ENCODE measurements around the gene FAM219A.

DNA sequence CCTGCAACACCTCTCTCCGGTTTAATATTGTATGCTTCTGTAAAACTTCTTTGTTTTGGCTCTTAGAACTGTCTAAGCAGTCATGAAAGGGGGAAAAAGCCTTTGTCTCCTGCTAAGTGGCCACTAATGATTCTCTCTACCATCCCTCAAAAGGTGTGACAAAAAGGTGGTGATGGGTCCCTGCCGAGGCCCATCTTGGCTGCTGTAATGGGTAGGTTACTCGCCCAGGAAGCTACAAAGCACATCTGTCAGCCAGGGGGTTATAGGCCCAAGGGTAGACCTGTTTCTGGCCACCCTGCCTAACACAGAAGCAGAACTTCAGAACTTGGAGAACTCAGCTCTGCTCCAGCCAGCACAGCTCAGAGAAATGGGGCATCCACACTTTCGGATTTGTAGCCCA is 1.6 kb downstream of the FAM219A start:
- TF ChIP-seq JUN (CRISPR knock-in tag; IDR thresholded peaks at IDR 0.05) = no peak
- TF ChIP-seq, protein P1, sequence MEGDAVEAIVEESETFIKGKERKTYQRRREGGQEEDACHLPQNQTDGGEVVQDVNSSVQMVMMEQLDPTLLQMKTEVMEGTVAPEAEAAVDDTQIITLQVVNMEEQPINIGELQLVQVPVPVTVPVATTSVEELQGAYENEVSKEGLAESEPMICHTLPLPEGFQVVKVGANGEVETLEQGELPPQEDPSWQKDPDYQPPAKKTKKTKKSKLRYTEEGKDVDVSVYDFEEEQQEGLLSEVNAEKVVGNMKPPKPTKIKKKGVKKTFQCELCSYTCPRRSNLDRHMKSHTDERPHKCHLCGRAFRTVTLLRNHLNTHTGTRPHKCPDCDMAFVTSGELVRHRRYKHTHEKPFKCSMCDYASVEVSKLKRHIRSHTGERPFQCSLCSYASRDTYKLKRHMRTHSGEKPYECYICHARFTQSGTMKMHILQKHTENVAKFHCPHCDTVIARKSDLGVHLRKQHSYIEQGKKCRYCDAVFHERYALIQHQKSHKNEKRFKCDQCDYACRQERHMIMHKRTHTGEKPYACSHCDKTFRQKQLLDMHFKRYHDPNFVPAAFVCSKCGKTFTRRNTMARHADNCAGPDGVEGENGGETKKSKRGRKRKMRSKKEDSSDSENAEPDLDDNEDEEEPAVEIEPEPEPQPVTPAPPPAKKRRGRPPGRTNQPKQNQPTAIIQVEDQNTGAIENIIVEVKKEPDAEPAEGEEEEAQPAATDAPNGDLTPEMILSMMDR (IDR thresholded peaks at IDR 0.05) = no peak
- TF ChIP-seq, protein P2, sequence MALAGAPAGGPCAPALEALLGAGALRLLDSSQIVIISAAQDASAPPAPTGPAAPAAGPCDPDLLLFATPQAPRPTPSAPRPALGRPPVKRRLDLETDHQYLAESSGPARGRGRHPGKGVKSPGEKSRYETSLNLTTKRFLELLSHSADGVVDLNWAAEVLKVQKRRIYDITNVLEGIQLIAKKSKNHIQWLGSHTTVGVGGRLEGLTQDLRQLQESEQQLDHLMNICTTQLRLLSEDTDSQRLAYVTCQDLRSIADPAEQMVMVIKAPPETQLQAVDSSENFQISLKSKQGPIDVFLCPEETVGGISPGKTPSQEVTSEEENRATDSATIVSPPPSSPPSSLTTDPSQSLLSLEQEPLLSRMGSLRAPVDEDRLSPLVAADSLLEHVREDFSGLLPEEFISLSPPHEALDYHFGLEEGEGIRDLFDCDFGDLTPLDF (CRISPR knock-in tag; IDR thresholded peaks at IDR 0.05) = no peak
- TF ChIP-seq TP53 (CRISPR knock-in tag; IDR thresholded peaks at IDR 0.05) = no peak
